Activated B cell treated with CpG ODN at 0.5 μM for 24 hours (primary cell): Measurements from ENCODE around the gene RUSF1. TPM values are rescaled to one million over a fixed set of nuclear protein-coding genes. Genes with fewer than 3 reads are reported as not detected.
A peak's percentile ranks its signal among the peaks of the same experiment; 100 is the strongest.

Experiments
- ATAC-seq: fragments of 200-7000 bp; cut with Tn5 transposase; one replicate; pipeline ENCODE4 v1.10.0; 2021; ENCODE audit warnings: low read depth, mild to moderate bottlenecking, moderate library complexity
- CTCF ChIA-PET: fragments of 350-600 bp; sonication (Branson Sonifier 250); formaldehyde crosslinking; loops from one replicate; lab custom pipeline; 2021; ENCODE audit warnings: antibody characterized with exemption; lab: Charles Lee
- POLR2A ChIA-PET: fragments of 350-600 bp; sonication (Branson Sonifier 250); formaldehyde crosslinking; loops from one replicate; lab custom pipeline; 2021; ENCODE audit warnings: antibody characterized with exemption; lab: Charles Lee
- DNase-seq: peaks from one replicate; pipeline ENCODE4 v3.0.0; 2022
- H3K27ac Mint-ChIP-seq: one replicate; pipeline ENCODE4 v1.8.0; 2020; ENCODE audit warnings: mixed read lengths
- H3K27me3 Mint-ChIP-seq: one replicate; pipeline ENCODE4 v1.8.0; 2021; ENCODE audit warnings: mixed read lengths
- H3K36me3 Mint-ChIP-seq: one replicate; pipeline ENCODE4 v1.8.0; 2021; ENCODE audit warnings: low read depth, mixed read lengths
- H3K4me1 Mint-ChIP-seq: one replicate; pipeline ENCODE4 v1.8.0; 2021; ENCODE audit warnings: mixed read lengths
- H3K4me3 Mint-ChIP-seq: one replicate; pipeline ENCODE4 v1.8.0; 2020; ENCODE audit warnings: mild to moderate bottlenecking, mixed read lengths
- H3K9me3 Mint-ChIP-seq: one replicate; pipeline ENCODE4 v1.8.0; 2020; ENCODE audit warnings: mixed read lengths
- CTCF ChIP-seq: fragments of 200-600 bp; IDR thresholded peaks from one replicate; pipeline ENCODE4 v1.8.0; 2022; ENCODE audit warnings: antibody characterized with exemption, mild to moderate bottlenecking
- intact Hi-C: fragments of 100-400 bp; cut with micrococcal nuclease; formaldehyde crosslinking; loops from one replicate; pipeline ENCODE4 v1.15.1; 2024
- total RNA-seq: library from RNA; stranded (reverse); gene quantifications from 2 replicates; pipeline ENCODE4 v1.2.3, GENCODE V29; 2022

RUSF1 gene
- total RNA-seq, 1 donor from 2014 or later, result 59.7 TPM

GRCh38 chr16:31461921-31462804 is 46.0 kb downstream of the RUSF1 start:
- POLR2A ChIA-PET, result interaction anchor here (1.0 kb wide), 1 partner anchor 406 kb away, joined by 5 read pairs; no protein-coding TSS in a partner anchor
- Mint-ChIP-seq H3K4me3 (no peak overlapping the region), H3K36me3 (peaks cover 40% of the 10 kb centered on the region), H3K27me3 (no peaks in the 10 kb centered on the region), H3K9me3 (no peaks in the 10 kb centered on the region), H3K4me1 (peaks cover 36% of the 10 kb centered on the region), H3K27ac (no peak overlapping the region)
- TF ChIP-seq CTCF, result no peak
- CTCF ChIA-PET, result interaction anchor here (2.3 kb wide), 1 partner anchor 320 kb away, joined by 5 read pairs; no protein-coding TSS in a partner anchor
- ATAC-seq, result no peak
- intact Hi-C loops, result no loop called here
- no peak for DNase-seq

GRCh38 chr16:31461201-31461920 is 46.8 kb downstream of the RUSF1 start:
- Mint-ChIP-seq H3K4me1 (peaks cover 38% of the 10 kb centered on the region), H3K36me3 (peaks cover 37% of the 10 kb centered on the region), H3K4me3 (no peak overlapping the region), H3K27me3 (no peaks in the 10 kb centered on the region), H3K27ac (no peak overlapping the region), H3K9me3 (no peaks in the 10 kb centered on the region)
- POLR2A ChIA-PET, result interaction anchor here (0.6 to 3.7 kb wide), 8 partner anchors 10 to 504 kb away, joined by 3 to 33 read pairs (median 10); partner anchors contain the start of genes FUS, RUSF1, SETD1A and TGFB1I1
- DNase-seq, result no peak
- intact Hi-C loops, result no loop called here
- CTCF ChIA-PET, result interaction anchor here (0.9 to 2.3 kb wide), 5 partner anchors 9 to 387 kb away, joined by 3 to 5 read pairs (median 3); partner anchors contain the start of genes ZNF646 and ZNF668
- no peak for ATAC-seq
- no peak for TF ChIP-seq CTCF

- peaks cover 40% of the 10 kb centered on the region for H3K4me1 Mint-ChIP-seq
- CTCF ChIA-PET, result interaction anchor here (0.9 to 2.3 kb wide), 6 partner anchors 9 to 387 kb away, joined by 3 to 5 read pairs (median 3); partner anchors contain the start of genes ZNF646 and ZNF668
- no peak for DNase-seq
- no peak for TF ChIP-seq CTCF
- H3K27me3 Mint-ChIP-seq, result no peaks in the 10 kb centered on the region
- ATAC-seq, result no peak
- POLR2A ChIA-PET, result interaction anchor here (0.6 to 3.7 kb wide), 13 partner anchors 8 to 503 kb away, joined by 3 to 33 read pairs (median 9); partner anchors contain the start of genes FUS, RUSF1, SETD1A and TGFB1I1
- intact Hi-C loops, result no loop called here
- H3K36me3 Mint-ChIP-seq, result peaks cover 36% of the 10 kb centered on the region
- H3K4me3 Mint-ChIP-seq, result peak overlapping the region; percentile 84
- no peaks in the 10 kb centered on the region for H3K9me3 Mint-ChIP-seq
- H3K27ac Mint-ChIP-seq, result no peak overlapping the region
Measured at GRCh38 chr16:31460582-31461002, 47.6 kb downstream of the RUSF1 start.

- Mint-ChIP-seq H3K36me3 (peaks cover 32% of the 10 kb centered on the region), H3K27ac (peak overlapping the region; percentile 98), H3K27me3 (no peaks in the 10 kb centered on the region), H3K9me3 (no peaks in the 10 kb centered on the region), H3K4me1 (peaks cover 47% of the 10 kb centered on the region), H3K4me3 (peak overlapping the region; percentile 91)
- intact Hi-C loops, result loop anchor here (1.0 to 5.0 kb wide), 14 partner anchors 17 to 585 kb away; partner anchors contain the start of genes FUS, KAT8, RUSF1 and SETD1A
- peak; percentile 100 for DNase-seq
- no peak for TF ChIP-seq CTCF
- CTCF ChIA-PET, result interaction anchor here (0.9 to 2.3 kb wide), 6 partner anchors 8 to 386 kb away, joined by 3 to 5 read pairs (median 3); partner anchors contain the start of genes ZNF646 and ZNF668
- ATAC-seq, result peak; percentile 80
- POLR2A ChIA-PET, result interaction anchor here (0.5 to 3.7 kb wide), 34 partner anchors 9 to 851 kb away, joined by 3 to 35 read pairs (median 5); partner anchors contain the start of genes CTF1, FUS, KAT8 and PHKG2
Measured at GRCh38 chr16:31459687-31460581, 48.3 kb downstream of the RUSF1 start.
